HepG2 (cell line): Measurements from ENCODE around the gene PPP1CB. TPM values are rescaled to one million over a fixed set of nuclear protein-coding genes. Genes with fewer than 3 reads are reported as not detected.

Source experiments
- ARNT ChIP-seq: fragments of 450-650 bp; IDR thresholded peaks from 2 replicates; pipeline ENCODE4 v1.6.1; 2017
- ARNTL ChIP-seq: sonication (generic); formaldehyde crosslinking; IDR thresholded peaks from 2 replicates; pipeline ENCODE4 v1.4.0; 2020; ENCODE audit warnings: mild to moderate bottlenecking, missing genetic modification reagents
- CSRNP1 ChIP-seq: sonication (generic); formaldehyde crosslinking; IDR thresholded peaks from 2 replicates; pipeline ENCODE4 v1.8.1; 2023; ENCODE audit warnings: mild to moderate bottlenecking, missing genetic modification reagents
- FOXJ3 ChIP-seq: sonication (generic); formaldehyde crosslinking; IDR thresholded peaks from 2 replicates; pipeline ENCODE4 v1.4.0; 2020; ENCODE audit warnings: missing genetic modification reagents, mild to moderate bottlenecking, borderline replicate concordance
- GPN1 ChIP-seq: sonication (generic); formaldehyde crosslinking; IDR thresholded peaks from 2 replicates; pipeline ENCODE4 v1.5.1; 2020; ENCODE audit warnings: missing genetic modification reagents, borderline replicate concordance
- HNRNPH1 ChIP-seq: fragments of 200-400 bp; formaldehyde crosslinking; optimal IDR thresholded peaks from 2 replicates; pipeline ENCODE3; 2017; ENCODE audit warnings: mild to moderate bottlenecking, low read depth, low read length
- PHF21A ChIP-seq: sonication (generic); formaldehyde crosslinking; IDR thresholded peaks from 2 replicates; pipeline ENCODE4 v1.5.0; 2020; ENCODE audit warnings: mild to moderate bottlenecking, missing genetic modification reagents
- POLR2A ChIP-seq, 2 experiments: IDR thresholded peaks; 2 replicates each; pipeline ENCODE4 v1.6.1; 2011; ENCODE audit warnings: low read depth in 2 of 2, low read length in 2 of 2, mild to moderate bottlenecking in 1 of 2, moderate library complexity in 1 of 2; ENCODE audit not compliant: insufficient read depth in 1 of 2
- SMAD3 ChIP-seq: sonication (generic); formaldehyde crosslinking; IDR thresholded peaks from 2 replicates; pipeline ENCODE4 v1.4.0; 2020; ENCODE audit warnings: missing genetic modification reagents
- TBX2 ChIP-seq: sonication (generic); formaldehyde crosslinking; IDR thresholded peaks from 2 replicates; pipeline ENCODE4 v1.5.0; 2020; ENCODE audit warnings: missing genetic modification reagents, mild to moderate bottlenecking, borderline replicate concordance
- TSC22D2 ChIP-seq: sonication (generic); formaldehyde crosslinking; IDR thresholded peaks from 2 replicates; pipeline ENCODE4 v1.5.1; 2020; ENCODE audit warnings: missing genetic modification reagents, mild to moderate bottlenecking, borderline replicate concordance
- ZHX2 ChIP-seq, 2 experiments: sonication (generic) in 1 of 2; formaldehyde crosslinking in 1 of 2; IDR thresholded peaks; 2 replicates each; pipeline versions ENCODE4 v1.6.1 to v1.9.0; 2014 to 2022; ENCODE audit warnings: antibody characterized with exemption in 1 of 2, borderline replicate concordance in 1 of 2, inconsistent platforms in 1 of 2, low read depth in 1 of 2, missing genetic modification reagents in 1 of 2
- ZNF160 ChIP-seq: sonication (generic); formaldehyde crosslinking; IDR thresholded peaks from 2 replicates; pipeline ENCODE4 v1.8.0; 2022; ENCODE audit warnings: mild to moderate bottlenecking, inconsistent platforms, missing genetic modification reagents
- ZNF263 ChIP-seq: sonication (generic); formaldehyde crosslinking; IDR thresholded peaks from 2 replicates; pipeline ENCODE4 v1.4.0; 2020; ENCODE audit warnings: missing genetic modification reagents
- ZNF598 ChIP-seq: sonication (generic); formaldehyde crosslinking; IDR thresholded peaks from 2 replicates; pipeline ENCODE4 v1.5.1; 2020; ENCODE audit warnings: mild to moderate bottlenecking, missing genetic modification reagents, borderline replicate concordance
- ZNF605 ChIP-seq: sonication (generic); formaldehyde crosslinking; IDR thresholded peaks from 2 replicates; pipeline ENCODE4 v1.8.0; 2022; ENCODE audit warnings: mild to moderate bottlenecking, missing genetic modification reagents
- ZNF607 ChIP-seq: sonication (generic); formaldehyde crosslinking; IDR thresholded peaks from 2 replicates; pipeline ENCODE4 v1.5.1; 2020; ENCODE audit warnings: missing genetic modification reagents, mild to moderate bottlenecking, borderline replicate concordance
- ZNF609 ChIP-seq: sonication (generic); formaldehyde crosslinking; IDR thresholded peaks from 2 replicates; pipeline ENCODE4 v1.4.0; 2020; ENCODE audit warnings: mild to moderate bottlenecking, missing genetic modification reagents, borderline replicate concordance
- ZNF891 ChIP-seq: sonication (generic); formaldehyde crosslinking; IDR thresholded peaks from 2 replicates; pipeline ENCODE4 v1.5.0; 2020; ENCODE audit warnings: mild to moderate bottlenecking, missing genetic modification reagents
- polyA plus RNA-seq, 8 experiments: library from polyadenylated mRNA; depleted of rRNA in 3 of 8; stranded (reverse) in 7 of 8; unstranded in 1 of 8; fragments of >200 nt; fragmentation: Illumina TruSeq in 4 of 8; extraction: Trizol in 4 of 8; gene quantifications; 2 replicates each; pipeline versions ENCODE4 v1.2.1 to v1.2.3, GENCODE V29; 2011 to 2016; ENCODE audit warnings: low read depth in 4 of 8, missing spikeins in 1 of 8, mixed read lengths in 1 of 8; ENCODE audit not compliant: insufficient read depth in 1 of 8
- total RNA-seq, 5 experiments: library from RNA; depleted of rRNA; stranded (reverse); fragments of >200 nt; fragmentation: Illumina TruSeq; extraction: Trizol; gene quantifications; 2 replicates each; pipeline ENCODE4 v1.2.3, GENCODE V29; 2016; ENCODE audit warnings: low read depth in 1 of 5

PPP1CB gene
- total and polyA plus RNA-seq, 2 of the 13 experiments (the other 11 are each of a cell fraction or from before 2014, with no cell fraction given), result 46.9 to 109 TPM

- TF ChIP-seq ZHX2 (IDR thresholded peaks at IDR 0.05; ENCODE audit: low read depth) (no peak), ZHX2 (CRISPR knock-in tag; IDR thresholded peaks at IDR 0.05; ENCODE audit: borderline replicate concordance) (no peak), PHF21A (CRISPR knock-in tag) (no peak), CSRNP1 (CRISPR knock-in tag) (no peak), TBX2 (CRISPR knock-in tag) (no peak), TSC22D2 (CRISPR knock-in tag) (no peak), ZNF598 (no peak), ZNF263 (CRISPR knock-in tag) (no peak), ZNF609 (CRISPR knock-in tag) (no peak), SMAD3 (CRISPR knock-in tag) (no peak), POLR2A (IDR thresholded peaks at IDR 0.05; ENCODE audit: insufficient read depth in 1 of 2, low read depth in 2 of 2, low read length in 2 of 2) (no peak), HNRNPH1 (no peak), GPN1 (CRISPR knock-in tag) (no peak), ZNF160 (CRISPR knock-in tag) (no peak), ZNF605 (no peak), FOXJ3 (no peak), ZNF607 (peak; percentile 43; the same call in 1 of the 2 replicates), ZNF891 (CRISPR knock-in tag) (0 out of 2 replicates have a peak, but pooled peaks have one; percentile 30), ARNT (no peak), ARNTL (CRISPR knock-in tag) (no peak)
Measured at GRCh38 chr2:28702415-28702861, 49.2 kb upstream of the PPP1CB start (continued).
